ENCODE data around the gene FBN1. TPM values are rescaled to one million over a fixed set of nuclear protein-coding genes. Genes with fewer than 3 reads are reported as not detected.

The FBN1 gene
- polyA plus RNA-seq, 2 of the 4 experiments (the other 2 are of a cell fraction): 6.3 to 9.4 TPM

- FAIRE-seq: no peak
- no peak overlapping the region for H3K4me3 ChIP-seq
- H3K4me2 ChIP-seq: no peak overlapping the region
- H3K4me1 ChIP-seq: no peaks in the 10 kb centered on the region
- H3K27ac ChIP-seq: no peak overlapping the region
- TF ChIP-seq BCL3 (IDR thresholded peaks at IDR 0.05) (no peak), RAD21 (conservative IDR thresholded peaks at IDR 0.05 in 1 of 2, IDR thresholded peaks at IDR 0.05 in 1 of 2) (peak in 1 of 2 experiments; percentile 35; a peak in 1 of 5 replicates)
- WGBS (ENCODE audit: missing lambda C conversion rate): 69% methylated on average over 14 of the region's 15 CpGs
- peak in 1 of 2 experiments; percentile 4 for DNase-seq (ENCODE audit: low read depth in 1 of 2, low spot score in 1 of 2)
- peak in 1 of 2 experiments; percentile 60; a peak in 3 of 6 replicates for ATAC-seq
- POLR2A ChIA-PET: no interaction called here
- no peaks in the 10 kb centered on the region for H3K9me3 ChIP-seq
- CTCF ChIA-PET: interaction anchor here (0.7 to 1.1 kb wide), 2 partner anchors 165 to 283 kb away, joined by 3 read pairs; no protein-coding TSS in a partner anchor
Measured at GRCh38 chr15:48520376-48521155, 124.9 kb downstream of the FBN1 start.

GRCh38 chr15:48516121-48516520, 129.4 kb downstream of the FBN1 start:
- POLR2A ChIA-PET: no interaction called here

GRCh38 chr15:48515500-48515899, 130.0 kb downstream of the FBN1 start:
- Histone ChIP-seq H3K4me3 (no peak overlapping the region), H3K4me2 (no peak overlapping the region), H3K4me1 (no peaks in the 10 kb centered on the region), H3K27ac (no peak overlapping the region), H3K9me3 (no peaks in the 10 kb centered on the region)
- no peak for FAIRE-seq
- 29% methylated on average over 2 of the region's 2 CpGs for WGBS (ENCODE audit: missing lambda C conversion rate)
- no peak for DNase-seq (ENCODE audit: low read depth in 1 of 2, low spot score in 1 of 2)
- ChIA-PET CTCF (no interaction called here), POLR2A (no interaction called here)
- no peak for TF ChIP-seq CTCF (IDR thresholded peaks at IDR 0.05)
- TF ChIP-seq HMGXB4 (CRISPR knock-in tag; IDR thresholded peaks at IDR 0.05; ENCODE audit: borderline replicate concordance): no peak
- no peak for TF ChIP-seq REST (IDR thresholded peaks at IDR 0.05)
- TF ChIP-seq TP53 (CRISPR knock-in tag; IDR thresholded peaks at IDR 0.05): no peak
- no peak for TF ChIP-seq POLR2AphosphoS2 (conservative IDR thresholded peaks at IDR 0.05; ENCODE audit: low read length)
- TF ChIP-seq BHLHE40 (IDR thresholded peaks at IDR 0.05; ENCODE audit: low read depth, low read length): no peak
- no peak for ATAC-seq

More at GRCh38 chr15:48516121-48516520, 129.4 kb downstream of the FBN1 start:
- Histone ChIP-seq H3K4me3 (no peak overlapping the region), H3K4me2 (no peak overlapping the region), H3K27ac (no peak overlapping the region), H3K4me1 (no peaks in the 10 kb centered on the region), H3K9me3 (no peaks in the 10 kb centered on the region)
- no peak for DNase-seq (ENCODE audit: low read depth in 1 of 2, low spot score in 1 of 2)
- WGBS (ENCODE audit: missing lambda C conversion rate): 76% methylated on average over 3 of the region's 3 CpGs
- CTCF ChIA-PET: no interaction called here
- ATAC-seq: no peak
- TF ChIP-seq RFX5 (IDR thresholded peaks at IDR 0.05) (no peak), BCL3 (IDR thresholded peaks at IDR 0.05) (no peak)
- no peak for FAIRE-seq
